Uterus (tissue), 2 donors: ENCODE measurements around the gene PEX16.

Experiments used
- CTCF ChIP-seq, 4 experiments: fragments of 200-600 bp in 2 of 4; fragments of 450-650 bp in 2 of 4; sonication (generic) in 2 of 4; IDR thresholded peaks; one replicate each; pipeline ENCODE4 v1.5.1; 2016 to 2019; ENCODE audit warnings: antibody characterized with exemption in 4 of 4, mild to moderate bottlenecking in 2 of 4, moderate library complexity in 1 of 4
- POLR2A ChIP-seq, 2 donors: fragments of 450-650 bp; IDR thresholded peaks; one replicate each; pipeline ENCODE4 v1.6.1; 2016; ENCODE audit warnings: antibody characterized with exemption in 2 of 2, mild to moderate bottlenecking in 1 of 2, moderate library complexity in 1 of 2

- TF ChIP-seq CTCF (IDR thresholded peaks at IDR 0.05) (no peak), POLR2A (IDR thresholded peaks at IDR 0.05) (no peak)
Measured at GRCh38 chr11:45896422-45896984, 21.2 kb downstream of the PEX16 start.
